ENCODE results near the gene ZCCHC7.
"Not testable (repeated sequence)": the region's sequence is repeated elsewhere in the genome, so short reads cannot be mapped to it uniquely, and the experiment has no call there.

ZCCHC7 gene

DNA sequence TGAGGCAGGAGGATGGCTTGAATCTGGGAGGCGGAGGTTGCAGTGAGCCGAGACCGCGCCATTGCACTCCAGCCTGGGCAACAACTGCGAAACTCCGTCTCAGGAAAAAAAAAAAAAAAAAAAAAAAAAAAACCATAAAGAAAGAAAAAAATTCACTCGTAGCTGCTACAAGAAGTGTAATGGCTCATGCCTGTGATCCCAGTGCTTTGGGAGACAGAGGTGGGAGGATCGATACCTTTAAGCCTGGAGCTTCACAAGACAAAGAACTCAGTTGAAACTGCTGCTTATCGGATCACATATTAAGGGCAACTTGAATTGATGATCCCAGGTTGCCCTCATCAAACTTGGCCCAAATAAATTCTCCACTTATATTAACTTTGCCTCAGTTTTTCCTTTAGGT is 1.0 kb upstream of the ZCCHC7 start:
- no peak overlapping the region for H3K4me3 ChIP-seq (ENCODE audit: low read depth, low read length)

- H3K4me3 ChIP-seq (ENCODE audit: low read depth, low read length), result peak overlapping the region; percentile 89
These were observed 515 bp downstream of the ZCCHC7 start for GRCh38 chr9:37120843-37121335.

GRCh38 chr9:37121881-37122280 is 1.5 kb downstream of the ZCCHC7 start:
- H3K4me3 ChIP-seq (ENCODE audit: low read depth, low read length), result no peak overlapping the region

DNA sequence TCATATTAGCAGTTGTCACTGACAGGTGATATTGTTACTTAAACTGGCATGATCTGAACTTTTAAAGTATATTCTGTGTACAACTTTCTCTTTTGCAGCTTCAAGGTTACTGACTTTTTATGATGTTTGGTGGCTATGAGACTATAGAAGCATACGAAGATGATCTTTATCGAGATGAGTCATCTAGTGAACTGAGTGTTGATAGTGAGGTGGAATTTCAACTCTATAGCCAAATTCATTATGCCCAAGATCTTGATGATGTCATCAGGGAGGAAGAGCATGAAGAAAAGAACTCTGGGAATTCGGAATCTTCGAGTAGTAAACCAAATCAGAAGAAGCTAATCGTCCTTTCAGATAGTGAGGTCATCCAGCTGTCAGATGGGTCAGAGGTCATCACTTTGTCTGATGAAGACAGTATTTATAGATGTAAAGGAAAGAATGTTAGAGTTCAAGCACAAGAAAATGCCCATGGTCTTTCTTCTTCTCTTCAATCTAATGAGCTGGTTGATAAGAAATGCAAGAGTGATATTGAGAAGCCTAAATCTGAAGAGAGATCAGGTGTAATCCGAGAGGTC is 5.9 kb downstream of the ZCCHC7 start:
- no peak overlapping the region for H3K4me3 ChIP-seq (ENCODE audit: low read depth, low read length)

DNA sequence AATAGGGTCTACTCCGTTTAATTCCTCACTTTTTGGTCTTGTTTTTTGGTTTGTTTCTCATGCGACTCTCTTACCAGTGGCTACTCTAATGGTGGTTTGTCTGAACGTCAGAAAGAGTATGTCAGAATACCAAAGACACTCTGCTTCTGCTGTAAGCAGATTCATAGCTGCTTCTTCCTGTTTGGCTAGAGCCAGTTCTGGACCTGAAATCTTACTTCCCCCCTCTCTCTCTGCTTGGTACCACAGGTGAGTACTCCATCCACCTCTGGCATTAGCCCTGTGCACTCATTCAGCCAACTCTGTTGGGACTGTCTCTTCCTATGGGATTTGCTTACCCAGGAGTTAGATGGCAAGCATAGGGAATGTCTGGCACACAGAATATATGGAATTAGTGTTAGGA is 6.6 kb downstream of the ZCCHC7 start:
- no peak overlapping the region for H3K4me3 ChIP-seq (ENCODE audit: low read depth, low read length)

GRCh38 chr9:37128051-37128450 is 7.7 kb downstream of the ZCCHC7 start:
- H3K4me3 ChIP-seq (ENCODE audit: low read depth, low read length), result no peak overlapping the region

GRCh38 chr9:37134166-37134565 is 13.8 kb downstream of the ZCCHC7 start:
- no peak overlapping the region for H3K4me3 ChIP-seq (ENCODE audit: low read depth, low read length)

- no peak overlapping the region for H3K4me3 ChIP-seq (ENCODE audit: low read depth, low read length)
These were observed 20.6 kb downstream of the ZCCHC7 start for GRCh38 chr9:37141015-37141414.

DNA sequence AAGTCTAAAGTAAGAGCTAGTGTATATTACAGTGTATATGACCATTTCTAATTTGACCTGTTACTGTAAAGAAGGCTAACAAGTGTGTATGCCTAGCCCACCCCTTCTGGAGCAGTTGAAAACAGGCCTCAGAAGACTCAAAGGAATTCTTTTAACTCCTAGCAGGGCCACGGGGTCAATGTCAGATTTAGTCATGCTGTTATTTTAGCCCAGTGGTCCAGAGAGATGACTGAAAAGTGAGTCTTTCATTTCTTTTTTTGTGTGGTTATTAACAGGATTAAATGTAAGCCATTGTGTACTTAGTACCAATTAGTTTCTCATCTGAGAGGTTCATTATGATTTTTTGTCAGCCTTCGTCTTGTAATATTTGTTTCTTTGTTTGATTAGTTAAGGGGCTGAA is 24.4 kb downstream of the ZCCHC7 start:
- H3K4me3 ChIP-seq (ENCODE audit: low read depth, low read length), result no peak overlapping the region

DNA sequence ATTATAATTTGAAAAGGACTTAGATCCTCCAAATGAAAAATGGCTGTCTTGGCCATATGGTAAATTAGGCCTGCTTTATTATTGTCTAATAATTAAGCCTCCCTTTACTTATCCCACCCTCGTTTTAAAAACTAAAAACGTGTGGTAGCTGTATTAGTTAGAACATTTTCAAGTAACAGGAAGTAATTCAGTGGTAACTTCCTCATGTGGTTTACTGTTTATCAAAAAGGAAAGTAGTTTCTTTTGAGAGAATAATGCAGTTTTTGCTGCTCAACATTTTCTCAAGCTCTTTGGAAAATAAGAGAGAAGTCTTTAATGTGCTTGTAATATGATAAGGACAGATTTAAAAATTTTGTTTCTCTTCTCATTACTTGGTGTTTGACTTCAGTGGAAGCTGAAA is 26.0 kb downstream of the ZCCHC7 start:
- H3K4me3 ChIP-seq (ENCODE audit: low read depth, low read length), result no peak overlapping the region

DNA sequence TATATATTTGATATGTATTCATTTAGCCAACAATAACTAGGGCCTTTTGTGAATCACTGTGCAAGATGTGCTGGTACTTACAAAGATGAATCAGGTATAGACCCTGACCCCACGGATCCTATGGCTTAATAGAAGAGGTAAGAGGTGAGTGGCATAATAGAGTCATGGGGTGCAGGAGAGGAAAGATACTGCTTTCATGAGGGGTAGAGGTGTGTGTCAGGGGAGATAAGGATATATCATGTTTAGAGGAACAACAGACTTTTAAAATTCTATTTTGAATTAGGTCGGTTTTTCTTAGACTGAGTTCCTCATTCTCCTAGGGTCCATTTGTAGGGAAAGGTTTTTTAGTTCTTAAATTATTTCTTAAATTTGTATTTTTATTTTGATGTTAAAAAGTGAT is 27.8 kb downstream of the ZCCHC7 start:
- H3K4me3 ChIP-seq (ENCODE audit: low read depth, low read length), result no peak overlapping the region

DNA sequence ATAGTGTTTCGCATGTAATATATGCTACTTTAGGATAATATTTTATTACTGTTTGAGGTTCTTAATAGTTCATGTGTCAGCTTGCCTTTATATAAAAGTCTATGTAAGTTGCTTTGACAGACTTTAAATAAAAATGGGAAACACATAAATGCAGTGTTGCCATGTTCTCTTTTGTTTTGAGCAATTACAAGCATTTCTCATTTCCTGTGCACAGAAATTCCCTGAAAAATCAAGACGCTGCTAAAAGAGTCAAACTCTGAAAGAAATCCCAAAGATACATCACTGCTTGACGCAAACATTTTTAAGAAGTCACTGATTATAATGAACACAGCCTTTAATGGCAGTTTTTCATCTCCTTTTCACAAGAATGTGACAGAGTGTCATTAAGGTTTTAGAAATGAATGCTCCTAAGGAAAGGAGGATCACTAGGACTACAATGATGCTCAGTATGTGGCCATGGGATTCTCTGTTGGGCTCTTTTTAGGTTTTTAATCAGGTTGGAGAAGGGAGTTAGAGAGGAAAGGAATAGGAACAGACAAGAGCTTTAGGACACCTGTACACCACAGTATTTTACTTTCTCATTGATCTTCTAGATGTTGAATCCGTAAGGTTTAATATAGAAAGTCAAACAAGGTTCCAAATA is 29.4 kb downstream of the ZCCHC7 start:
- no peak overlapping the region for H3K4me3 ChIP-seq (ENCODE audit: low read depth, low read length)

- H3K4me3 ChIP-seq (ENCODE audit: low read depth, low read length), result no peak overlapping the region
These were observed 30.0 kb downstream of the ZCCHC7 start for GRCh38 chr9:37150415-37150814.

GRCh38 chr9:37151812-37152211 is 31.4 kb downstream of the ZCCHC7 start:
- H3K4me3 ChIP-seq (ENCODE audit: low read depth, low read length), result no peak overlapping the region

DNA sequence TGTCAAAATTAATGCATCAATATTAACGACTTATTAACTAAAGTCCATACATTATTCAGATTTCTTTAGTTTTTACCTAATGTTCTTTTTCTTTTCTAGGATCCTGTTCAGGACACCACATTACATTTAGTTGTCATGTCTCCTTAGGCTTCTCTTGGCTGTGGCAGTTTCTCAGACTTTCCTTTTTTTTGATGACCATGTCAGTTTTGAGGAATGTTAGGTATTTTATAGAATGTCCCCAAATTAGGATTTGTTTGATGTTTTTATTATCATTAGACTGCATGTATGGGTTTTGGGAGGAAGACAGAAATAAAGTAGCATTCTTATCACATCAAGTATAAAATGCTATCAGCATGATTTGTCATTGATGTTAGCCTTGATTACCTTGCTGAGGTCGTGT is 32.0 kb downstream of the ZCCHC7 start:
- no peak overlapping the region for H3K4me3 ChIP-seq (ENCODE audit: low read depth, low read length)

DNA sequence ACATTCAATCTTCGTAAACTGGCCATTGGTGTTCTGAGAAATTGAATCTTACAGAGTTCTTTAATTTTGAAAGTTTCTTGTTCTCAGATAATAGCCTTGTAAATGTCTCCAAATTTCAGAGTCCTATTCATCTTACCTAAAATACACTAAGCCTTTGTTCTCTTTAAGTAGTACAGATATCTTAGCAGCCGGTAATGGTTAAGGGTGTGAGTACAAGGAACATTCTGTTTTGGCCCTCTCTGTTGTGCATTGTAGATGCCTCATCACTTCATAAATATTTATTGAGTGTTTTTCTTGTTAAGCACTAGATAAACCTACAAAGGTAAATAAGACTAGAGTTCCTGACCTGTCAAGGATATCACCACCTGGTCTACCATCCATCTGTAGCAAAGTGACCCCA is 35.2 kb downstream of the ZCCHC7 start:
- no peak overlapping the region for H3K4me3 ChIP-seq (ENCODE audit: low read depth, low read length)

DNA sequence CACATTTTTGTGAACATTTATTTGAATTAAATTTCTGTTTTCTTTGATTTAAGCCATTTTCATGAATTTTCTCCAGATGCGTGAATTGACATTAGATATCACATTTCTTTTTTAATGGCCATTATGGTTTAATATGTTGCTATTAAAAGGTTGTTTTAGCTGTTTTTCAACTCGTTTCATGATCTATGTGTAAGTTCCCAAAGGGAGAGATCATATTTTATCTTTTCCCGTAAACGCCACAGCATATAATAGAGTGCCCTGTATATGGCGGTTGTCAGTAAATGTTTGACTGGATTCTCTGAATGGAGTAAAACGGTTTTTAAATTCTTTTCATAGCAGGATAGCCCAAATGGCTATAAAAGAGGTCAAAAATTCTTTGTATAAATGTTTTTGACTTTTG is 35.8 kb downstream of the ZCCHC7 start:
- H3K4me3 ChIP-seq (ENCODE audit: low read depth, low read length), result no peak overlapping the region

GRCh38 chr9:37156781-37157356 is 36.5 kb downstream of the ZCCHC7 start:
- no peak overlapping the region for H3K4me3 ChIP-seq (ENCODE audit: low read depth, low read length)

DNA sequence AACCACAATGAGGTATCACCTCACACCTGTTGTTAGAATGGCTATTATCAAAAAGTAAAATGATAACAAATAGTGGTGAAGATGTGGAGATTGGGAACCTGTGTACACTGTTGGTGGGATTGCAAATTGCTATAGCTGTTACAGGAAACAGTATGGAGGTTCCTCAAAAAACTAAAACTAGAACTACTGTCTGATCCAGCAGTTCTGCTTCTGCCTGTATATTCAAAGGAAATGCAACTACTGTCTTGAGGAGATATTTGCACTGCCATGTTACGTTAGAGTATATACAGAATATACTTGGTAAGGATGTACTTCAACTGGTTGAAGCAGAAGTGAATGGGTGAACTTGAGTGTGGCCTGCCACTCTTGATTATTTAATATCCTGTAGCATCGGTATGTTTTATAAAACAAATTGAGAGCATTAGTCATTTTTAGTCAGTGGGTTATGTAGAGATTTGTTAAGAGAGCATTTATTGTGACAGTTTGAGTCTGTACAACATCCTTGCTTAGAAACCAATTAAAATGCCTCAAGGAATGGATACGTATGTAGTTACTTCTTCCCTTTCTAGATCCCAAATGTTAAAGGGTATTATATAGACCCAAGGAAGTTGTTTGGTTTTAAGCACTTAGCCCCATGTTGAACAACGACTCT is 37.5 kb downstream of the ZCCHC7 start:
- H3K4me3 ChIP-seq (ENCODE audit: low read depth, low read length), result no peak overlapping the region

DNA sequence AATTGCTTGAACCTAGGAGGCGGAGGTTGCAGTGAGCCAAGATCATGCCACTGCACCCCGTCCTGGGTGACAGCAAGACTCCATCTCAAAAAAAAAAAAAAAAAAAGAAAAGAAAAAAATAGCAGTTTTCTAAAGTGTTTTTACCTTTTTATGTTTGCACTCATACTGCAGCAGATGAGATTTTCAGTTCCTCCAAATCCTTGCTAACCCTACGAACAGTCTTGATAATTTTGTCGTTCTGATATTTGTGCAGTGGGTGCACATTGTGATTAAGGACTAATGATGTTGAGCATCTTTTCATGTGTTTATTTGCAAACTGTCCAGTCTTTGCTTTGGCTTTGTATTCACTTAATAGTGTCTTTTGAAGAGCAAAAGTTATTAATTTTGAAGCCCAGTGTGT is 42.9 kb downstream of the ZCCHC7 start:
- no peak overlapping the region for H3K4me3 ChIP-seq (ENCODE audit: low read depth, low read length)

DNA sequence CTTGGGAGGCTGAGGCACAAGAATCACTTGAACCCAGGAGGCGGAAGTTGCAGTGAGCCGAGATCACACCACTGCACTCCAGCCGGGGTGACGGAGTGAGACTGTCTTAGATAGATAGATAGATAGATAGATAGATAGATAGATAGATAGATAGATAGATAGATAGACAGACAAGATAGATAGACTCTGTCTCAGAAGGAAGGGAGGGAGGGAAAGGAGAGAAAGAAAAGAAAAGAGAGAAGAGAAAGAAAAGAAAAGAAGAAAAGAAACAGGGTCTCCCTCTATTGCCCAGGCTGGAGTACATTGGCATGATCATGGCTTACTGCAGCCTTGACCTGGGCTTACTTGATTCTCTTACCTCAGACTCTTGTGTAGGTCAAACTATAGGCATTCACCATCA is 44.0 kb downstream of the ZCCHC7 start:
- not testable (repeated sequence) for H3K4me3 ChIP-seq (ENCODE audit: low read depth, low read length)

GRCh38 chr9:37165644-37166043 is 45.3 kb downstream of the ZCCHC7 start:
- H3K4me3 ChIP-seq (ENCODE audit: low read depth, low read length), result no peak overlapping the region

All from iPS-11a (cell line).